Stomach (tissue), 9 donors: ENCODE results near the gene B4GALT5. TPM values are rescaled to one million over a fixed set of nuclear protein-coding genes. Genes with fewer than 3 reads are reported as not detected.

Experiments used
- DNase-seq, 2 donors: peaks; one replicate each; pipeline versions ENCODE4 v3.0.0 to v3.0.0-alpha.2; 2013 to 2019
- H3K27ac ChIP-seq, 5 donors: fragments of 200-600 bp in 4 of 5; sonication (generic) in 4 of 5; one replicate each; pipeline ENCODE4 v1.5.1; 2013 to 2019; ENCODE audit warnings: mild to moderate bottlenecking in 1 of 5, moderate library complexity in 1 of 5
- H3K27me3 ChIP-seq, 3 donors: fragments of 200-600 bp; sonication (generic); one replicate each; pipeline ENCODE4 v1.5.1; 2017 to 2019; ENCODE audit warnings: mixed run types in 1 of 3
- H3K36me3 ChIP-seq, 4 donors: fragments of 200-600 bp; sonication (generic); 1 replicate in 3 of 4; 2 replicates in 1 of 4; pipeline ENCODE4 v1.5.1; 2016 to 2019
- H3K4me1 ChIP-seq, 4 donors: fragments of 200-600 bp; sonication (generic); one replicate each; pipeline ENCODE4 v1.5.1; 2016 to 2019
- H3K4me3 ChIP-seq, 4 donors: fragments of 200-600 bp; sonication (generic) in 3 of 4; one replicate each; pipeline ENCODE4 v1.5.1; 2016 to 2019; ENCODE audit warnings: mild to moderate bottlenecking in 1 of 4
- H3K9me3 ChIP-seq, 4 donors: fragments of 200-600 bp; sonication (generic); one replicate each; pipeline ENCODE4 v1.5.1; 2016 to 2019
- CTCF ChIP-seq, 7 experiments: fragments of 450-650 bp in 4 of 7; fragments of 200-600 bp in 3 of 7; sonication (generic) in 3 of 7; IDR thresholded peaks; one replicate each; pipeline ENCODE4 v1.5.1; 2016 to 2019; ENCODE audit warnings: antibody characterized with exemption in 7 of 7, control low read depth in 2 of 7, mild to moderate bottlenecking in 1 of 7
- EP300 ChIP-seq: sonication (generic); formaldehyde crosslinking; IDR thresholded peaks from one replicate; pipeline ENCODE4 v1.6.1; 2017; ENCODE audit warnings: antibody characterized with exemption
- POLR2A ChIP-seq, 4 donors: fragments of 450-650 bp; IDR thresholded peaks; one replicate each; pipeline ENCODE4 v1.6.1; 2016; ENCODE audit warnings: antibody characterized with exemption in 4 of 4, control low read depth in 2 of 4, mild to moderate bottlenecking in 1 of 4, moderate library complexity in 1 of 4
- POLR2AphosphoS5 ChIP-seq, 3 donors: sonication (generic); formaldehyde crosslinking; IDR thresholded peaks; one replicate each; pipeline ENCODE4 v1.6.1; 2016; ENCODE audit warnings: antibody characterized with exemption in 3 of 3
- WGBS, 5 donors: extraction: QIAGEN DNeasy Blood & Tissue Kit in 3 of 5; methylation state at CpG; one replicate each; pipeline versions ENCODE4 v1.1.5 to v1.1.7; 2013 to 2018; 5-methylcytosine and 5-hydroxymethylcytosine counted together
- intact Hi-C: fragments of 100-400 bp; cut with DNase I; formaldehyde crosslinking; loops from one replicate; pipeline ENCODE4 v1.15.1; 2023; ENCODE audit warnings: low total_unique reads
- polyA plus RNA-seq, 3 donors: library from polyadenylated mRNA; stranded (reverse); fragments of 200-250 nt; gene quantifications; one replicate each; pipeline ENCODE4 v1.2.3, GENCODE V29; 2013
- total RNA-seq, 5 donors: library from RNA; depleted of rRNA; stranded (reverse); fragments of >200 nt; gene quantifications; one replicate each; pipeline versions ENCODE4 v1.1.0 to v1.2.3, GENCODE V29; 2014 to 2016
- donor health status: healthy with polysubstance abuse.
- donor health status: Bipolar disorder and iron deficiency.
- donor health status: healthy.

Gene B4GALT5
- total and polyA plus RNA-seq, 8 donors: 7.5 to 40.0 (median 21.5) TPM

- Histone ChIP-seq H3K4me3 (no peak overlapping the region), H3K27ac (peak overlapping the region in 2 of 5 donors; percentile 52 to 83), H3K27me3 (no peaks in the 10 kb centered on the region), H3K36me3 (no peaks in the 10 kb centered on the region), H3K4me1 (peaks cover 23 to 59% (median 39%) of the 10 kb centered on the region in 4 donors), H3K9me3 (no peaks in the 10 kb centered on the region)
- no peak for DNase-seq
- TF ChIP-seq CTCF (IDR thresholded peaks at IDR 0.05): no peak
- no peak for TF ChIP-seq POLR2A (IDR thresholded peaks at IDR 0.05)
- no peak for TF ChIP-seq EP300
- no peak for TF ChIP-seq POLR2AphosphoS5 (IDR thresholded peaks at IDR 0.05)
- intact Hi-C loops: no loop called here
Observed at GRCh38 chr20:49592120-49592519, 121.6 kb downstream of the B4GALT5 start.

- 63 to 80% (median 75%) methylated on average over 4 of the region's 4 CpGs for WGBS, 5 donors
- TF ChIP-seq POLR2A (IDR thresholded peaks at IDR 0.05): no peak
- no peak for TF ChIP-seq EP300
- peak in 2 of 3 donors; percentile 39 to 64 for TF ChIP-seq POLR2AphosphoS5 (IDR thresholded peaks at IDR 0.05)
- TF ChIP-seq CTCF (IDR thresholded peaks at IDR 0.05): no peak
- Histone ChIP-seq H3K36me3 (no peaks in the 10 kb centered on the region), H3K27ac (peak overlapping the region; percentile 24 to 66 (median 52)), H3K4me1 (peaks cover 19 to 59% (median 36%) of the 10 kb centered on the region in 4 donors), H3K4me3 (no peak overlapping the region), H3K27me3 (no peaks in the 10 kb centered on the region), H3K9me3 (no peaks in the 10 kb centered on the region)
- peak in 1 of 2 donors; percentile 80 for DNase-seq
- intact Hi-C loops: no loop called here
Observed at GRCh38 chr20:49591217-49591865, 122.3 kb downstream of the B4GALT5 start.

GRCh38 chr20:49590163-49591017 lies 123.3 kb downstream of the B4GALT5 start:
- TF ChIP-seq POLR2A (IDR thresholded peaks at IDR 0.05): no peak
- TF ChIP-seq EP300: no peak
- no peak for TF ChIP-seq CTCF (IDR thresholded peaks at IDR 0.05)
- no peak for TF ChIP-seq POLR2AphosphoS5 (IDR thresholded peaks at IDR 0.05)
- DNase-seq: peak in 1 of 2 donors; percentile 30
- Histone ChIP-seq H3K9me3 (no peaks in the 10 kb centered on the region), H3K36me3 (no peaks in the 10 kb centered on the region), H3K4me3 (no peak overlapping the region), H3K4me1 (peaks cover 17 to 59% (median 37%) of the 10 kb centered on the region in 4 donors), H3K27me3 (no peaks in the 10 kb centered on the region), H3K27ac (peak overlapping the region in 3 of 5 donors; percentile 24 to 39 (median 27))
- intact Hi-C loops: no loop called here
- 84 to 90% (median 87%) methylated on average over 8 of the region's 8 CpGs for WGBS, 5 donors

- WGBS, 5 donors: 90 to 98% (median 96%) methylated on average over 6 of the region's 6 CpGs
- TF ChIP-seq CTCF (IDR thresholded peaks at IDR 0.05) (no peak), POLR2A (IDR thresholded peaks at IDR 0.05) (no peak), POLR2AphosphoS5 (IDR thresholded peaks at IDR 0.05) (no peak), EP300 (no peak)
- no peak for DNase-seq
- no peak overlapping the region for H3K4me3 ChIP-seq
- H3K27me3 ChIP-seq: no peaks in the 10 kb centered on the region
- H3K27ac ChIP-seq: peak overlapping the region in 1 of 5 donors; percentile 27
- intact Hi-C loops: no loop called here
- no peaks in the 10 kb centered on the region for H3K36me3 ChIP-seq
- peaks cover 19 to 59% (median 37%) of the 10 kb centered on the region in 4 donors for H3K4me1 ChIP-seq
- no peaks in the 10 kb centered on the region for H3K9me3 ChIP-seq
Observed at GRCh38 chr20:49589747-49590146, 123.9 kb downstream of the B4GALT5 start.
